ENCODE measurements around the gene MAOA.
"Not testable (repeated sequence)": the region's sequence is repeated elsewhere in the genome, so short reads cannot be mapped to it uniquely, and the experiment has no call there.

The MAOA gene

GRCh38 chrX:43663173-43663572 is 7.1 kb downstream of the MAOA start:
- DNase-seq (ENCODE audit: low spot score): no peak

GRCh38 chrX:43664258-43664657 is 8.2 kb downstream of the MAOA start:
- no peak for DNase-seq (ENCODE audit: low spot score)

GRCh38 chrX:43664708-43665107 is 8.6 kb downstream of the MAOA start:
- DNase-seq (ENCODE audit: low spot score): no peak

GRCh38 chrX:43666311-43666912 is 10.3 kb downstream of the MAOA start:
- DNase-seq (ENCODE audit: low spot score): no peak

- DNase-seq (ENCODE audit: low spot score): not testable (repeated sequence)
Observed at GRCh38 chrX:43675965-43676628, 20.0 kb downstream of the MAOA start.

GRCh38 chrX:43676971-43677572 is 21.0 kb downstream of the MAOA start:
- no peak for DNase-seq (ENCODE audit: low spot score)

GRCh38 chrX:43677993-43678392 is 21.9 kb downstream of the MAOA start:
- no peak for DNase-seq (ENCODE audit: low spot score)

DNA sequence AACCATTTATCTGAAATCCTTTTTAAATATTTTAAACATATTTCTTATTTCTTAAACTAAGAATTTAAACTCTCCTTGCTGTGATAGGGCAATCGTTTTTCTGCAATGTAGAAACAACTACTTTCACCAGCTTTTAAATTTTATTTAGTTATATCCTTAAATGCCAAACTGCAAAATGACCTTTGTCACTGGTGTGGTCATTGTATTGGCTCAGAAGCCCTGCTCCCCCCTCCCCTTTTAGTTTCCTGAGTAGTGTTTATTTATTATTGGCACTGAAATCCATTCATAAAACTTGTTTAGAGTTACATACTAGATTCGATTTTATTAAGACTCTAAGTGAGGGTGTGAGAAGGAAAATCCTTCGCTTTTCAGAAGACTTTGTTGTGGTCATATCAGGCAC is 23.0 kb downstream of the MAOA start:
- no peak for DNase-seq (ENCODE audit: low spot score)

DNA sequence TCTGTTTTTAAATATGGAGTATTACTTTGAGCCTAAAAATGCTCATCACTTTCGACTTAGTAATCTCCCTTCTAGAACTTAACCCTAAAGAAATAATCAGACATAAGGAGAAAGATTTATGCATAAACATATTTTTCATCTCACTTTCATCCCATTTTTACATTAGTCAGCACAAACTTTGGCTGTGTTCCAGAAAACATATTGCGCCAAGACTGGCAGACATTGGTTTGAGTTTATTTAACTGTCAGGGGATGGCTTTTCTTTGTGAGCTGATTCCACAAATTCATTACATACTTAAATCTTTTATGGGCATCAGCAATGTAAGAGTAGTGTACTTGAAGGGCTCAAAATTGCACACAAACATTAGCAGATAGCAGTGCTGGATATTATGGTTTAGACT is 23.7 kb downstream of the MAOA start:
- DNase-seq (ENCODE audit: low spot score): no peak

DNA sequence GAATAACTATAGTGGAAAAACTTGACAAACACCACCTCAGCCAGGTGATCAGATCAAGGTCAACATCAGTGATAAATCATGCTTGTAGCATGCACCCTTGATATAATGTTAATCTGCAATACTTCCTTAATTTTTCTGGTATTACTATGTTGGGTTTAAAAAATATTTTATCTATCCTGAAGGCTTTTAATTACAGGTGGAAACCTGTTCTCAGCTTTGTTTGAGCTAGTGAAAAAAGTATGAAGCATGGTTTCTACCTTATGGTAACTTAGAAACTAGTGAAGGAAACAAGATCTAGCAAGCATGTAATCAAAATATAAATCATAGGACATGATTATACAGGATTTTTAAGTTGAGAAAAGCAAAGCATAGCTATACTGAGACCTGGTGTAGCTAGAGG is 26.6 kb downstream of the MAOA start:
- DNase-seq (ENCODE audit: low spot score): no peak

- no peak for DNase-seq (ENCODE audit: low spot score)
Observed at GRCh38 chrX:43685221-43685620, 29.1 kb downstream of the MAOA start.

- no peak for DNase-seq (ENCODE audit: low spot score)
Observed at GRCh38 chrX:43688586-43688985, 32.5 kb downstream of the MAOA start.

DNA sequence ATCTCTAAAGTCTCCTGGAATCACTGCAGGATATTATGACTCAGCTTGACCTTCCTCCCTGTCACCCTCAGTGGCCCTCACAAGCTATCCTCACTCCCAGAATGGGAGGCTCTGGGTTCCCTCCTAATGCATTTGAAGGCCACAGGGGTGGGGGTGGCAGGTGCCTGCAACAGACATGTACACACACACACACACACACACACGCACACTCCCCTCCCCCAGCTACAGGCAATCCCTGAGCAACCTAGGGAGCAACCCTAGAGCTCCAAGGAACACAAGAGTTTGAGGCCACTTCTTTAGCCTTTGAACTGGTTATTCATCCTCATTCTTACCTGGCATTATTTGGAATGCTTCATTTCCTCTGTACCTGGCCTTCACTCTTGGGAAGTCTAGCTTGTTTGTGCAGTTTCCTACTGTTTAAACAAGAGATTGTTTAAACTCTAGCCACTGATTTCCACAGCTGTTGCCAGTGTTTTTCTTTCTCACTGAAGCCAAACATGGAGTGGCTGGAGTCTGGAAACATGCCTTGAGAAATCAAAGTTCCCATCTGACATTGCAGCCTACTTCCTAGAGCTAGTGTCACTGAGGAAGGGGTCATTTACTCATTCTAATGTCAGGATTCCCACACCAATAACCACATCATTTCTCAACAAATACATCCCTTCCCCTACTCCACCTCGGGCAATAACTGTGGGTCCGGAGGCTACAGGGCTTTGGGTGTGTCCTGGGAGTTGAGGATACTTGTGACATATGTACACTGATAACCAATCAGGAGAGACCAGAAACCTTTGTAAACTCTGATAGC is 37.7 kb downstream of the MAOA start:
- no peak for DNase-seq (ENCODE audit: low spot score)

- no peak for DNase-seq (ENCODE audit: low spot score)
Observed at GRCh38 chrX:43699475-43699874, 43.4 kb downstream of the MAOA start.

DNA sequence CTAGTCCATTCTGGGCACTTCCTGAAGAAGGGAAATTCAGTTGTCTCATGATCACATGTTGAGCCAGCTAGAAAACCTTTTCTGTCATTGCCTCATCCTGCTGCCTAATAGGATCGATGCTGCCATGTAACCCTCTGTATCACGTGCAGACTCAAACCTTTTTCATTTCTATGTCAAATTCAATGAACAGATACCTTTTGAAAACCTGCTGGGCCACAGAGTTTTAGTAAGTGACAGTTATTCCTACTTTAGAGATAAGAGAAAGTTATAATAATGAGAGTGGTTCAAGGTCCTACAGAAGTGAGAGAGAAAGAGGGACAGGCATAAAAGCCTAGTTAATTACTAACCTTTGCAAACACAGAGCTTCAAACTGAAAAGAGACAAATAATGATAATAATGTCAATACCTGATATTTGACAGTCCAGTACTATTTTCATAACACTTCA is 46.0 kb downstream of the MAOA start:
- no peak for DNase-seq (ENCODE audit: low spot score)

GRCh38 chrX:43702660-43703059 is 46.6 kb downstream of the MAOA start:
- DNase-seq (ENCODE audit: low spot score): no peak

DNA sequence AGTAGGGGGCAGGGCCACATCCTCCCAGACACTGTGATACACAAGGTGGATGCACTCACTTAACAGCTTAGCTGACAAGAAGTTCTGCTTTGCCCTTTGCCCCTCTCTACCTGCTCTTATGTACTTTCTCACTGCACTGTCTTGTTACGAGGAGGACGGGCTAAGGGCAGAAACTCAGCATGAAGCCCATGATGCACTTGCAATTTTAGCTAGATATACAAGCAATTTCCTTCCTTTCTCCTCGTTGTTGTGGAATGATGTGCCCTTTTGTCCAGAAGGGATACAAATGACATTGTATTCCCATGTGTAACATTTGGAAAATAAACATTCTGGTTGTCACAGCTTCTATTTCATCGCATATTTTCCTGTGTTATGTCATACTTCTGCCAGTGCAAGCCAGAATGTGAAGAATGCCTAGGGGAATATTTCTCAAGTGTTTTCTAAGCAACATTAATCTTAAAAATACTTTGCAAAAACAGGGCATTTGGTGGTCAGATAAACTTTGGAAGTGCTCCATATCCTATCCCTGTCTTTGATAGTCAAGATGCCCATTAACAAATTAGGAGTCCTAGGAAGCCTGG is 47.2 kb downstream of the MAOA start:
- no peak for DNase-seq (ENCODE audit: low spot score)

DNA sequence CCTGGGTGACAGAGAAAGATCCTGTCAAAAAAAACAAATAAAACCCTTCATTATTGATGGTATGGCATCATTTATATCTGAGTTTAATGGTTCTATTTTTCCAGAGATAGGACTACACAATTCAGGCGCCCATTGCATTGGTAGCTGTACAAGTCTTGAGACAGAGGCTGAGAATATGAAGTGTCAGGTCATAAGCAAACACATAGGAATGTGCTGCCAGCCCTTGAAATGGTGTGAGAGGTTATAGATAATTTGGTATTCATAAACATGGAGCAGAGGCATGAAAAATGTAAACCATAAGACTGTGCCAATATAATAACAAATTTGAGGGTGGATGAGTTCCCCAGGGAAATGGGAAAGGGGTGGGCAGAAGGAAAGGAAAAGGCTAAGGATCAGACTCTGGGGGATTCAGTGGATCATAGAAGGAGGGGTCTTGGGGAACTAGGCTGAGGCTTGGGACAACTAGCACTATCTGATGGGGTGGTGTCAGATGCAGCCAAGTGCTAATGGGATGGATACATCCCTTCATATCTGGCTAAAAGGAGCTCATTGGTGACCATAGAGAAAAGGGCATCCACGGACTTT is 50.8 kb downstream of the MAOA start:
- DNase-seq (ENCODE audit: low spot score): no peak

- no peak for DNase-seq (ENCODE audit: low spot score)
Observed at GRCh38 chrX:43707812-43708548, 51.9 kb downstream of the MAOA start.

DNA sequence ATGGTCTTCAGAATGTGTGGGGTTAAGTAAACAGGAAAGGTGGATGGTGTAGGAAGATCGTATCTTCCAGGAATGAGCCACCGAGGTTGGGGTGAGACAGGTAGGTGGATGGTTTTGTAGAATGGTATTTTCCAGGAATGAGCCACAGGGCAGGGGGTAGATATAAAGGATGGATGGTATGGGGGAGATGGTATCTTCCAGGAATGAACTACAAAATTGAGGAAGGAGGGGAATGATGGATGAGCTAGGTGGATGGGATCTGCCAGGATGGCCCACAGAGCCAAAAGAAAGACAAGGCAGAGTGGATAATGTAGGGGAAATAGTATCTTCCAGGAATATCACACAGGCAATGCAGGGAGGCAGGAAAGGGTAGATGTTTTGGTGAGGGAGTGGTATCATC is 60.0 kb downstream of the MAOA start:
- DNase-seq (ENCODE audit: low spot score): no peak

DNA sequence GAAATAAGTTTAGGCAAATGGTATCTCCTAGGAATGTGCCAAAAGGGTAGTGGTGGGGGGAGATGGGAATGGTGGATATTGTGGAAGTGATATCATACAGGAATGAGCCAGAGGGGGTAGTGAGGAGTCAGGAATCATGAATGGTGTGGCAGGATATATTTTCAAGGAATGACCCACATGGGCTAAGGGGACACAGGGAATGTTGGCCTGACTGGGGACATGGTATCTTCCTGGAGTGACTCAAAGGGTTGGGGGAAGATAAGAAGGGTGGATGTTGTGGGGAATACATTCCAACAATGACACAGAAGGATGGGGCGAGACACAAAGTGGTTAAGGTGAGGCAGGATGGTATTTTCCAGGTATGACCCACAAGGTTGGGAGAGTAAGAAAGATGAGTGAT is 60.6 kb downstream of the MAOA start:
- DNase-seq (ENCODE audit: low spot score): no peak

Measured in cerebellar cortex (tissue), 1 donor.